ENCODE data around the gene ANKRD11. TPM values are rescaled to one million over a fixed set of nuclear protein-coding genes. Genes with fewer than 3 reads are reported as not detected.

ANKRD11 gene
- total and polyA plus RNA-seq, 2 donors (not counting 3 experiments of a cell fraction or from before 2014, with no cell fraction given) = 55.8 to 191 TPM

DNA sequence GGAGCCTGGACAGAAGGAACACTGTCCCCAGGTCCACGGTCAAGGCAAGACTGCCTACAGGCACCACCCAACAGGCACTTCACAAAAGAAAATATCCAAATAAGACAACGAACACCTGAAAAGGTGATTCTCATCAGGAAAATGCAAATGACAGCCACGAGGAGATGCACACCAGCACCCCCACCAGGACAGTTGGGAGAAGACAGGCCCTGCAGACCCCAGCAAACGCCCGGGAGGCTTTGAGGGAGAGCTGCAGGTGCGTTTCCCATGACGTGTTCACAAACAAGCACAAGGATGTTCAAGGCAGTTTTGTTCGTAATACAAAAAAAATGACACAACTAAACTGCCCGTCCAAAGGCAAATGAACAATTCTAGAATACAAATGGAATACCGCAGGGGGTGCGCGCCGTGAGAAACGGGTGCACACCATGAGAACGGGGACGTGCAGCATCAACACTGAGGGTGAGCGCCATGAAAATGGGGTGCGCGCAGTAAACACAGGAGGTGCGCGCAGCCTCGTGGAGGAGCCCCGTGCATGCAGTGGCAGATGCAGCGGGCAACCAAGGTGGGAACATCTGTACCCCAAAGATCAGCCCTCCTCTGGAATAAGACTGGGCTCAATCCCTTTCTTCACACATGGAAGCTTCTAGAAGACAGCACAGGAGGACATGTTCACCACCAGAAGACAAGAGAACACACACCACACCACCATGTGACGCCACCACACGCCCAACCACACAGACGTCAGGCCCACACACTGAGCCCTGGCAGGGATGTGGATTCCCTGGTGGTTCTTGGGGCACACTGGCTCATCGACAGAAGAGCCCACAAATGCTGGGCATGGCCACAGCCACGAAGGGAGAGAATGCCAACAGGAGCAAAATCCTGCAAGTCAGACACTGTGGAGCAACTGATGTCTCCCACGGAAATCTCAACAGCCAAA is 181.7 kb downstream of the ANKRD11 start:
- POLR2A ChIA-PET = no interaction called here
- Histone ChIP-seq H3K4me3 (replicated peaks in 1 of 3; ENCODE audit: insufficient read depth in 1 of 3, low read depth in 1 of 3, low read length in 3 of 3) (no peak overlapping the region), H3K9ac (replicated peaks; ENCODE audit: extremely low read depth, insufficient read depth, low read length) (no peak overlapping the region), H3K9me1 (replicated peaks; ENCODE audit: control insufficient read depth, extremely low read depth, insufficient read depth, low read length) (no peaks in the 10 kb centered on the region), H3K36me3 (ENCODE audit: control insufficient read depth in 2 of 2, extremely low read depth in 1 of 2, insufficient read depth in 2 of 2, low read length in 2 of 2) (peaks cover 0 to 30% of the 10 kb centered on the region in 2 experiments), H3K9me3 (replicated peaks; ENCODE audit: control insufficient read depth, insufficient read depth, low read length) (no peaks in the 10 kb centered on the region), H3K4me2 (ENCODE audit: insufficient read depth, low read length) (no peak overlapping the region), H3K79me2 (ENCODE audit: control insufficient read depth, insufficient read depth, low read length) (peaks cover 82% of the 10 kb centered on the region), H2AFZ (ENCODE audit: low read depth, low read length) (no peak overlapping the region), H3K4me1 (ENCODE audit: control insufficient read depth, extremely low read depth, insufficient read depth, low read length) (no peaks in the 10 kb centered on the region), H3K27ac (ENCODE audit: insufficient read depth, low read depth, low read length) (no peak overlapping the region), H4K20me1 (replicated peaks; ENCODE audit: control insufficient read depth, extremely low read depth, insufficient read depth, low read length) (no peaks in the 10 kb centered on the region), H3K27me3 (ENCODE audit: control insufficient read depth in 2 of 2, insufficient read depth in 2 of 2, low read length in 2 of 2) (no peaks in the 10 kb centered on the region)
- FAIRE-seq (peak; percentile 35), DNase-seq (ENCODE audit: low read depth, low spot score) (no peak)
- intact Hi-C loops (cut with micrococcal nuclease) = no loop called here
- no TSS peak for BruUV-seq (replicated peaks)
- CTCF ChIA-PET = interaction anchor here (0.5 to 1.2 kb wide), 4 partner anchors 11 to 248 kb away, joined by 3 to 8 read pairs (median 4); no protein-coding TSS in a partner anchor
- dilution Hi-C loops (cut with MboI; ENCODE audit: extremely low pct_ligation_motif_present, low sequenced_read_pairs) = no loop called here
- TF ChIP-seq JUN (IDR thresholded peaks at IDR 0.05; ENCODE audit: borderline replicate concordance, insufficient read depth, insufficient read length, low read depth) (no peak), CTCF (IDR thresholded peaks at IDR 0.05; ENCODE audit: extremely low read depth in 1 of 2, insufficient read depth in 1 of 2, low read depth in 1 of 2, low read length in 2 of 2) (peak; percentile 58 to 66)

GRCh38 chr16:89307421-89307805 is 182.9 kb downstream of the ANKRD11 start:
- no peak overlapping the region for H2AFZ ChIP-seq (ENCODE audit: low read depth, low read length)
- no TSS peak for BruUV-seq (replicated peaks)
- ChIA-PET POLR2A (interaction anchor here (0.6 kb wide), 1 partner anchor 193 kb away, joined by 3 read pairs; no protein-coding TSS in a partner anchor), CTCF (interaction anchor here (0.6 to 1.2 kb wide), 2 partner anchors 10 to 14 kb away, joined by 3 to 5 read pairs; no protein-coding TSS in a partner anchor)
- DNase-seq (ENCODE audit: low read depth, low spot score) = no peak
- dilution Hi-C loops (cut with MboI; ENCODE audit: extremely low pct_ligation_motif_present, low sequenced_read_pairs) (no loop called here), intact Hi-C loops (cut with micrococcal nuclease) (no loop called here)
- no peaks in the 10 kb centered on the region for H3K9me1 ChIP-seq (replicated peaks; ENCODE audit: control insufficient read depth, extremely low read depth, insufficient read depth, low read length)
- no peak for TF ChIP-seq POLR2A (IDR thresholded peaks at IDR 0.05; ENCODE audit: low read depth, low read length)
- TF ChIP-seq MAX (IDR thresholded peaks at IDR 0.05; ENCODE audit: insufficient read depth, insufficient read length) = no peak
- no peak for TF ChIP-seq FOS (IDR thresholded peaks at IDR 0.05; ENCODE audit: borderline replicate concordance, insufficient read depth, low read length)
- no peak for TF ChIP-seq EZH2 (IDR thresholded peaks at IDR 0.05; ENCODE audit: borderline replicate concordance, low read depth, low read length, severe bottlenecking)
- TF ChIP-seq POLR2AphosphoS5 (IDR thresholded peaks at IDR 0.05; ENCODE audit: insufficient read depth, low read depth, low read length) = no peak
- no peak for TF ChIP-seq JUN (IDR thresholded peaks at IDR 0.05; ENCODE audit: borderline replicate concordance, insufficient read depth, insufficient read length, low read depth)
- TF ChIP-seq MYC (IDR thresholded peaks at IDR 0.05; ENCODE audit: low read depth, low read length) = no peak
- no peak for TF ChIP-seq GATA2 (IDR thresholded peaks at IDR 0.05; ENCODE audit: insufficient read depth, insufficient read length, low read depth, low read length)
- no peak for TF ChIP-seq CTCF (IDR thresholded peaks at IDR 0.05; ENCODE audit: extremely low read depth in 1 of 2, insufficient read depth in 1 of 2, low read depth in 1 of 2, low read length in 2 of 2)
- H3K9me3 ChIP-seq (replicated peaks; ENCODE audit: control insufficient read depth, insufficient read depth, low read length) = no peaks in the 10 kb centered on the region
- H3K9ac ChIP-seq (replicated peaks; ENCODE audit: extremely low read depth, insufficient read depth, low read length) = no peak overlapping the region
- FAIRE-seq = no peak
- no peak overlapping the region for H3K27ac ChIP-seq (ENCODE audit: insufficient read depth, low read depth, low read length)
- no peak overlapping the region for H3K4me2 ChIP-seq (ENCODE audit: insufficient read depth, low read length)
- peaks cover 81% of the 10 kb centered on the region for H3K79me2 ChIP-seq (ENCODE audit: control insufficient read depth, insufficient read depth, low read length)
- H3K27me3 ChIP-seq (ENCODE audit: control insufficient read depth in 2 of 2, insufficient read depth in 2 of 2, low read length in 2 of 2) = no peaks in the 10 kb centered on the region
- no peak overlapping the region for H3K4me3 ChIP-seq (replicated peaks in 1 of 3; ENCODE audit: insufficient read depth in 1 of 3, low read depth in 1 of 3, low read length in 3 of 3)
- no peaks in the 10 kb centered on the region for H3K4me1 ChIP-seq (ENCODE audit: control insufficient read depth, extremely low read depth, insufficient read depth, low read length)
- H4K20me1 ChIP-seq (replicated peaks; ENCODE audit: control insufficient read depth, extremely low read depth, insufficient read depth, low read length) = no peaks in the 10 kb centered on the region
- peaks cover 3 to 31% of the 10 kb centered on the region in 2 experiments for H3K36me3 ChIP-seq (ENCODE audit: control insufficient read depth in 2 of 2, extremely low read depth in 1 of 2, insufficient read depth in 2 of 2, low read length in 2 of 2)
